Trophoblast cell (in vitro differentiated cells and primary cell): ENCODE data around the gene CDX1.

ENCODE experiments used
- DNase-seq, 2 donors: peaks; one replicate each; pipeline ENCODE4 v3.0.0-alpha.2; 2016
- H2AFZ ChIP-seq: 2 replicates; pipeline ENCODE4 v1.6.1; 2013; ENCODE audit warnings: low read length, moderate library complexity, mild to moderate bottlenecking; ENCODE audit not compliant: insufficient read depth, poor library complexity
- H2AK5ac ChIP-seq: 2 replicates; pipeline ENCODE4 v1.6.1; 2013; ENCODE audit warnings: mild to moderate bottlenecking, low read length
- H2BK120ac ChIP-seq: 2 replicates; pipeline ENCODE4 v1.6.1; 2013; ENCODE audit warnings: low read length, mild to moderate bottlenecking, moderate library complexity; ENCODE audit not compliant: insufficient read depth, poor library complexity
- H2BK12ac ChIP-seq: 2 replicates; pipeline ENCODE4 v1.6.1; 2013; ENCODE audit warnings: mild to moderate bottlenecking, low read length, moderate library complexity
- H2BK5ac ChIP-seq: 2 replicates; pipeline ENCODE4 v1.6.1; 2013; ENCODE audit warnings: low read length, low read depth, moderate library complexity, mild to moderate bottlenecking; ENCODE audit not compliant: poor library complexity
- H3K14ac ChIP-seq: 2 replicates; pipeline ENCODE4 v1.6.1; 2013; ENCODE audit warnings: mild to moderate bottlenecking, low read length
- H3K18ac ChIP-seq: 2 replicates; pipeline ENCODE4 v1.6.1; 2013; ENCODE audit warnings: mild to moderate bottlenecking, low read length
- H3K23ac ChIP-seq: 2 replicates; pipeline ENCODE4 v1.6.1; 2013; ENCODE audit warnings: low read length
- H3K27ac ChIP-seq: 2 replicates; pipeline ENCODE4 v1.5.1; 2013; ENCODE audit warnings: low read depth, mild to moderate bottlenecking, inconsistent platforms, low read length, moderate library complexity
- H3K27me3 ChIP-seq: 2 replicates; pipeline ENCODE4 v1.6.1; 2013; ENCODE audit warnings: inconsistent platforms, mild to moderate bottlenecking, low read length, moderate library complexity; ENCODE audit not compliant: insufficient read depth
- H3K36me3 ChIP-seq, 2 experiments: 1 replicate in 1 of 2; 2 replicates in 1 of 2; pipeline ENCODE4 v1.6.1; 2013; ENCODE audit warnings: low read length in 2 of 2, mild to moderate bottlenecking in 2 of 2, moderate library complexity in 1 of 2; ENCODE audit not compliant: insufficient read depth in 2 of 2, control insufficient read depth in 1 of 2
- H3K4ac ChIP-seq: 2 replicates; pipeline ENCODE4 v1.6.1; 2013; ENCODE audit warnings: low read depth, mild to moderate bottlenecking, low read length, moderate library complexity
- H3K4me1 ChIP-seq, 2 experiments: 1 replicate in 1 of 2; 2 replicates in 1 of 2; pipeline ENCODE4 v1.6.1; 2013; ENCODE audit warnings: low read length in 2 of 2, mild to moderate bottlenecking in 2 of 2, moderate library complexity in 1 of 2; ENCODE audit not compliant: insufficient read depth in 2 of 2, control insufficient read depth in 1 of 2
- H3K4me2 ChIP-seq: 2 replicates; pipeline ENCODE4 v1.6.1; 2013; ENCODE audit warnings: inconsistent platforms, mild to moderate bottlenecking, low read length, moderate library complexity
- H3K4me3 ChIP-seq: 2 replicates; pipeline ENCODE4 v1.5.1; 2013; ENCODE audit warnings: mild to moderate bottlenecking, low read depth, low read length, inconsistent platforms
- H3K79me1 ChIP-seq: one replicate; pipeline ENCODE4 v1.6.1; 2013; ENCODE audit warnings: low read length
- H3K79me2 ChIP-seq: 2 replicates; pipeline ENCODE4 v1.6.1; 2013; ENCODE audit warnings: low read length, mild to moderate bottlenecking; ENCODE audit not compliant: control insufficient read depth, insufficient read depth, poor library complexity
- H3K9ac ChIP-seq: 2 replicates; pipeline ENCODE4 v1.6.1; 2013; ENCODE audit warnings: mild to moderate bottlenecking, low read length
- H3K9me3 ChIP-seq: 2 replicates; pipeline ENCODE4 v1.6.1; 2013; ENCODE audit warnings: low read depth, mild to moderate bottlenecking, control low read depth, inconsistent platforms, low read length; ENCODE audit not compliant: insufficient read depth
- H4K12ac ChIP-seq: 2 replicates; pipeline ENCODE4 v1.6.1; 2013; ENCODE audit warnings: low read depth, mild to moderate bottlenecking, low read length, moderate library complexity
- H4K8ac ChIP-seq: 2 replicates; pipeline ENCODE4 v1.6.1; 2013; ENCODE audit warnings: low read depth, mild to moderate bottlenecking, low read length, moderate library complexity
- H4K91ac ChIP-seq: one replicate; pipeline ENCODE4 v1.6.1; 2013; ENCODE audit warnings: low read depth, mild to moderate bottlenecking, low read length, moderate library complexity
- WGBS: extraction: QIAGEN DNeasy Blood & Tissue Kit; methylation state at CpG from one replicate; pipeline ENCODE4 v1.1.7; 2013; ENCODE audit warnings: missing lambda C conversion rate; ENCODE audit not compliant: insufficient read length, insufficient coverage; ENCODE audit errors: extremely low coverage; 5-methylcytosine and 5-hydroxymethylcytosine counted together

The CDX1 gene

GRCh38 chr5:150160448-150161081, 6.0 kb upstream of the CDX1 start:
- Histone ChIP-seq H3K79me1 (peaks cover 28% of the 10 kb centered on the region), H4K8ac (peak overlapping the region; percentile 69), H3K23ac (no peak overlapping the region), H3K4ac (peak overlapping the region; percentile 18), H3K4me1 (peaks cover 20 to 47% of the 10 kb centered on the region in 2 experiments), H3K4me2 (no peak overlapping the region), H3K27me3 (no peaks in the 10 kb centered on the region), H3K27ac (peak overlapping the region; percentile 18), H3K36me3 (no peaks in the 10 kb centered on the region), H2AFZ (peak overlapping the region; percentile 37), H3K9me3 (no peaks in the 10 kb centered on the region), H3K9ac (no peak overlapping the region), H4K12ac (peak overlapping the region; percentile 2), H2BK120ac (peak overlapping the region; percentile 71), H2BK12ac (peak overlapping the region; percentile 80), H3K4me3 (no peak overlapping the region), H3K18ac (peak overlapping the region; percentile 68), H2BK5ac (peak overlapping the region; percentile 34), H3K14ac (peak overlapping the region; percentile 77), H2AK5ac (peak overlapping the region; percentile 85), H4K91ac (peak overlapping the region; percentile 95), H3K79me2 (peaks cover under 1% of the 10 kb centered on the region)
- no CpG with 5 or more reads among the region's 5 CpGs for WGBS
- DNase-seq = no peak

- Histone ChIP-seq H3K27ac (peak overlapping the region; percentile 3), H3K18ac (peak overlapping the region; percentile 7), H3K9ac (no peak overlapping the region), H2AK5ac (peak overlapping the region; percentile 8), H2AFZ (peak overlapping the region; percentile 2), H3K36me3 (no peaks in the 10 kb centered on the region), H4K91ac (peak overlapping the region; percentile 64), H3K27me3 (no peaks in the 10 kb centered on the region), H3K79me2 (no peaks in the 10 kb centered on the region), H4K12ac (no peak overlapping the region), H3K4me1 (peaks cover 20 to 45% of the 10 kb centered on the region in 2 experiments), H2BK12ac (peak overlapping the region; percentile 30), H3K23ac (no peak overlapping the region), H3K79me1 (peaks cover 27% of the 10 kb centered on the region), H3K4ac (peak overlapping the region; percentile 1), H3K4me3 (no peak overlapping the region), H2BK120ac (peak overlapping the region; percentile 58), H3K4me2 (no peak overlapping the region), H2BK5ac (peak overlapping the region; percentile 18), H3K9me3 (peaks cover 2% of the 10 kb centered on the region), H3K14ac (peak overlapping the region; percentile 31), H4K8ac (peak overlapping the region; percentile 8)
- DNase-seq = peak; percentile 78 to 91
- WGBS = no CpG with 5 or more reads among the region's 14 CpGs
These were observed 5.1 kb upstream of the CDX1 start for GRCh38 chr5:150161242-150162141.

GRCh38 chr5:150162142-150162513, 4.5 kb upstream of the CDX1 start:
- H3K4me2 ChIP-seq = no peak overlapping the region
- H3K18ac ChIP-seq = peak overlapping the region; percentile 31
- H3K9me3 ChIP-seq = peaks cover 2% of the 10 kb centered on the region
- peak overlapping the region; percentile 21 for H2BK120ac ChIP-seq
- peak overlapping the region; percentile 66 for H4K8ac ChIP-seq
- no peak overlapping the region for H3K23ac ChIP-seq
- no CpG with 5 or more reads among the region's 3 CpGs for WGBS
- H2BK5ac ChIP-seq = peak overlapping the region; percentile 18
- peaks cover 3% of the 10 kb centered on the region for H3K27me3 ChIP-seq
- H2AK5ac ChIP-seq = peak overlapping the region; percentile 11
- H2BK12ac ChIP-seq = peak overlapping the region; percentile 61
- peaks cover 23 to 46% of the 10 kb centered on the region in 2 experiments for H3K4me1 ChIP-seq
- H3K79me1 ChIP-seq = peaks cover 27% of the 10 kb centered on the region
- peak overlapping the region; percentile 38 for H3K4ac ChIP-seq
- H3K79me2 ChIP-seq = no peaks in the 10 kb centered on the region
- H3K9ac ChIP-seq = no peak overlapping the region
- no peak overlapping the region for H3K27ac ChIP-seq
- H3K36me3 ChIP-seq = no peaks in the 10 kb centered on the region
- H3K4me3 ChIP-seq = no peak overlapping the region
- DNase-seq = no peak
- peak overlapping the region; percentile 21 for H3K14ac ChIP-seq
- H4K12ac ChIP-seq = peak overlapping the region; percentile 0
- no peak overlapping the region for H2AFZ ChIP-seq
- H4K91ac ChIP-seq = peak overlapping the region; percentile 57

- Histone ChIP-seq H3K79me1 (peaks cover 30% of the 10 kb centered on the region), H3K79me2 (no peaks in the 10 kb centered on the region), H3K4me3 (no peak overlapping the region), H3K36me3 (no peaks in the 10 kb centered on the region), H3K4me2 (no peak overlapping the region), H3K14ac (no peak overlapping the region), H3K27me3 (peaks cover 7% of the 10 kb centered on the region), H2BK12ac (peak overlapping the region; percentile 71), H2BK120ac (peak overlapping the region; percentile 54), H4K91ac (peak overlapping the region; percentile 70), H4K8ac (no peak overlapping the region), H3K4ac (no peak overlapping the region), H3K18ac (no peak overlapping the region), H3K4me1 (peaks cover 25 to 53% of the 10 kb centered on the region in 2 experiments), H3K27ac (no peak overlapping the region), H2AFZ (no peak overlapping the region), H4K12ac (no peak overlapping the region), H2BK5ac (no peak overlapping the region), H3K23ac (no peak overlapping the region), H3K9ac (no peak overlapping the region), H3K9me3 (peaks cover 4% of the 10 kb centered on the region), H2AK5ac (peak overlapping the region; percentile 59)
- no peak for DNase-seq
- no CpG with 5 or more reads among the region's 3 CpGs for WGBS
These were observed 3.5 kb upstream of the CDX1 start for GRCh38 chr5:150163035-150163434.
